GM23338 (cell line): Measurements from ENCODE around the gene COL1A1. TPM values are rescaled to one million over a fixed set of nuclear protein-coding genes. Genes with fewer than 3 reads are reported as not detected.

ENCODE experiments used
- ATAC-seq: fragments of 200-7000 bp; cut with Tn5 transposase; 3 replicates; pipeline ENCODE4 v1.9.1; 2020
- DNase-seq: peaks from one replicate; pipeline ENCODE4 v3.0.0-alpha.2; 2015; ENCODE audit warnings: low spot score
- H2AFZ ChIP-seq: fragments of 200-600 bp; sonication (generic); 2 replicates; pipeline ENCODE4 v1.8.0; 2016; ENCODE audit warnings: antibody characterized with exemption, mild to moderate bottlenecking, moderate library complexity
- H3F3A ChIP-seq: fragments of 200-600 bp; sonication (generic); replicated peaks from 2 replicates; pipeline ENCODE4 v1.8.0; 2017; ENCODE audit warnings: antibody characterized with exemption, mixed run types, low read depth
- H3K27ac ChIP-seq: fragments of 200-600 bp; sonication (generic); 2 replicates; pipeline ENCODE4 v1.6.1; 2016; ENCODE audit warnings: low read depth
- H3K27me3 ChIP-seq: fragments of 200-600 bp; sonication (generic); 2 replicates; pipeline ENCODE4 v1.8.0; 2016; ENCODE audit warnings: mild to moderate bottlenecking, mixed run types, moderate library complexity; ENCODE audit not compliant: insufficient read depth
- H3K36me3 ChIP-seq: fragments of 200-600 bp; sonication (generic); 2 replicates; pipeline ENCODE4 v1.8.0; 2016; ENCODE audit warnings: mild to moderate bottlenecking; ENCODE audit not compliant: insufficient read depth
- H3K4me1 ChIP-seq: fragments of 200-600 bp; sonication (generic); 2 replicates; pipeline ENCODE4 v1.8.0; 2016; ENCODE audit warnings: mild to moderate bottlenecking, moderate library complexity; ENCODE audit not compliant: insufficient read depth
- H3K4me2 ChIP-seq: fragments of 200-600 bp; sonication (generic); 2 replicates; pipeline ENCODE4 v1.7.1; 2017; ENCODE audit warnings: mixed run types
- H3K4me3 ChIP-seq: fragments of 200-600 bp; sonication (generic); 2 replicates; pipeline ENCODE4 v1.6.1; 2016; ENCODE audit warnings: mixed run types
- H3K79me2 ChIP-seq: fragments of 200-600 bp; sonication (generic); replicated peaks from 2 replicates; pipeline ENCODE4 v1.8.0; 2017; ENCODE audit warnings: mild to moderate bottlenecking; ENCODE audit not compliant: insufficient read depth
- H3K9me2 ChIP-seq: fragments of 200-600 bp; sonication (generic); 2 replicates; pipeline ENCODE4 v1.8.0; 2017; ENCODE audit not compliant: insufficient read depth
- H4K20me1 ChIP-seq: fragments of 200-600 bp; sonication (generic); replicated peaks from 2 replicates; pipeline ENCODE4 v1.8.0; 2017; ENCODE audit warnings: mild to moderate bottlenecking; ENCODE audit not compliant: insufficient read depth
- H3K27ac Mint-ChIP-seq: 2 replicates; pipeline ENCODE4 v1.8.0; 2020; ENCODE audit warnings: inconsistent platforms, mild to moderate bottlenecking, moderate library complexity, mixed read lengths
- H3K27me3 Mint-ChIP-seq: 3 replicates; pipeline ENCODE4 v1.8.0; 2022; ENCODE audit warnings: low read depth, mild to moderate bottlenecking, moderate library complexity, mixed read lengths, inconsistent platforms; ENCODE audit not compliant: insufficient read depth, poor library complexity
- H3K36me3 Mint-ChIP-seq: 3 replicates; pipeline ENCODE4 v1.8.0; 2021; ENCODE audit warnings: low read depth, mild to moderate bottlenecking, inconsistent platforms, moderate library complexity, mixed read lengths
- H3K4me1 Mint-ChIP-seq: 3 replicates; pipeline ENCODE4 v1.8.0; 2020; ENCODE audit warnings: mild to moderate bottlenecking, inconsistent platforms, mixed read lengths
- H3K4me3 Mint-ChIP-seq: 3 replicates; pipeline ENCODE4 v1.8.0; 2021; ENCODE audit warnings: moderate library complexity, mild to moderate bottlenecking, inconsistent platforms, mixed read lengths
- H3K9me3 Mint-ChIP-seq: 3 replicates; pipeline ENCODE4 v1.8.0; 2020; ENCODE audit warnings: moderate library complexity, mild to moderate bottlenecking, inconsistent platforms, mixed read lengths
- EZH2 ChIP-seq: fragments of 200-600 bp; sonication (generic); IDR thresholded peaks from one replicate; pipeline ENCODE4 v1.8.0; 2017; ENCODE audit warnings: antibody characterized with exemption, mild to moderate bottlenecking, low read depth; ENCODE audit not compliant: unreplicated experiment
- JUNB ChIP-seq: IDR thresholded peaks from one replicate; pipeline ENCODE4 v1.6.1; 2016; ENCODE audit warnings: antibody characterized with exemption; ENCODE audit not compliant: unreplicated experiment
- POLR2AphosphoS5 ChIP-seq: IDR thresholded peaks from 2 replicates; pipeline ENCODE4 v1.6.1; 2016; ENCODE audit warnings: antibody characterized with exemption, low read depth
- polyA plus RNA-seq: library from polyadenylated mRNA; unstranded; fragments of >200 nt; fragmentation: Nextera tagmentation; extraction: Ambion mirVana; gene quantifications from 2 replicates; pipeline ENCODE4 v1.2.1, GENCODE V29; 2016
- total RNA-seq: library from RNA; depleted of rRNA; stranded (reverse); fragments of >200 nt; shearing (Covaris generic); gene quantifications from 2 replicates; pipeline ENCODE4 v1.2.3, GENCODE V29; 2014
- TF ChIP-seq, protein P1 (sequence below): fragments of 250-450 bp; sonication (Bioruptor Pico); IDR thresholded peaks from 2 replicates; pipeline ENCODE4 v1.5.0; 2020; ENCODE audit warnings: mild to moderate bottlenecking, moderate library complexity
- TF ChIP-seq, protein P2 (sequence below): IDR thresholded peaks from one replicate; pipeline ENCODE4 v1.6.1; 2018; ENCODE audit warnings: antibody characterized with exemption; ENCODE audit not compliant: unreplicated experiment

COL1A1 gene
- total and polyA plus RNA-seq, 2 experiments from 2014 or later, result 21.2 to 34.3 TPM

DNA sequence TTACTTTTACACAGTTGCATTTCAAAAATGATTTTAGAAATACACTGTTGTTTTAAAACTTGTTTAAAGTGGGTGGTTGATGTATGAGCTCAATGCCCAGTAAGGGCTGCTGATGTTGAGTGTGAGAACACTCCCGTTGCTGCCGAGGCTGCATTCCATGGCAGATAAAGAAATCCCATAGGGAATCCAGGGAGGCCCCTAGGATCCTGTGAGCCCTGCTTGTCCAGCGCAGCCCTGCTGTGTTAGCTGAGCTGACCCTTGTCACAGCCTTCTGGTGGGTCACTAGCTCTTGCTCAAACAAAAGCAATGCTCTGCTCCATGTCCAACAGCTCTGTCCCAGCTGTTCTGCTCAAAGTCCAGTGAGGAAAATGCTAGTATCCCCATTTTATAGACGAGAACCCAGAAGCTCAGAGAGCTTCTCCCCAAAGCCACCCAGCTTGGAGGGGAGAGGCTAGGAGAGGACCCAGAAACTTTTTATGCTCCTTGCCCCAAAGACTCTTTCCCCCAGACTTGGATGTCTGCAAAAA, 18.6 kb upstream of the COL1A1 start:
- H3K4me1 ChIP-seq, result no peaks in the 10 kb centered on the region
- peaks cover 5% of the 10 kb centered on the region; the same call in 1 of the 2 replicates for H3K9me2 ChIP-seq
- 0 out of 2 replicates have a peak overlapping the region, but pooled peaks have one; percentile 49 for H2AFZ ChIP-seq
- no peak overlapping the region for H3K27ac Mint-ChIP-seq
- no peak overlapping the region for H3K27ac ChIP-seq
- no peak overlapping the region for H3K4me3 Mint-ChIP-seq
- no peaks in the 10 kb centered on the region for H4K20me1 ChIP-seq
- peak; percentile 76 for ATAC-seq
- TF ChIP-seq, protein P1, sequence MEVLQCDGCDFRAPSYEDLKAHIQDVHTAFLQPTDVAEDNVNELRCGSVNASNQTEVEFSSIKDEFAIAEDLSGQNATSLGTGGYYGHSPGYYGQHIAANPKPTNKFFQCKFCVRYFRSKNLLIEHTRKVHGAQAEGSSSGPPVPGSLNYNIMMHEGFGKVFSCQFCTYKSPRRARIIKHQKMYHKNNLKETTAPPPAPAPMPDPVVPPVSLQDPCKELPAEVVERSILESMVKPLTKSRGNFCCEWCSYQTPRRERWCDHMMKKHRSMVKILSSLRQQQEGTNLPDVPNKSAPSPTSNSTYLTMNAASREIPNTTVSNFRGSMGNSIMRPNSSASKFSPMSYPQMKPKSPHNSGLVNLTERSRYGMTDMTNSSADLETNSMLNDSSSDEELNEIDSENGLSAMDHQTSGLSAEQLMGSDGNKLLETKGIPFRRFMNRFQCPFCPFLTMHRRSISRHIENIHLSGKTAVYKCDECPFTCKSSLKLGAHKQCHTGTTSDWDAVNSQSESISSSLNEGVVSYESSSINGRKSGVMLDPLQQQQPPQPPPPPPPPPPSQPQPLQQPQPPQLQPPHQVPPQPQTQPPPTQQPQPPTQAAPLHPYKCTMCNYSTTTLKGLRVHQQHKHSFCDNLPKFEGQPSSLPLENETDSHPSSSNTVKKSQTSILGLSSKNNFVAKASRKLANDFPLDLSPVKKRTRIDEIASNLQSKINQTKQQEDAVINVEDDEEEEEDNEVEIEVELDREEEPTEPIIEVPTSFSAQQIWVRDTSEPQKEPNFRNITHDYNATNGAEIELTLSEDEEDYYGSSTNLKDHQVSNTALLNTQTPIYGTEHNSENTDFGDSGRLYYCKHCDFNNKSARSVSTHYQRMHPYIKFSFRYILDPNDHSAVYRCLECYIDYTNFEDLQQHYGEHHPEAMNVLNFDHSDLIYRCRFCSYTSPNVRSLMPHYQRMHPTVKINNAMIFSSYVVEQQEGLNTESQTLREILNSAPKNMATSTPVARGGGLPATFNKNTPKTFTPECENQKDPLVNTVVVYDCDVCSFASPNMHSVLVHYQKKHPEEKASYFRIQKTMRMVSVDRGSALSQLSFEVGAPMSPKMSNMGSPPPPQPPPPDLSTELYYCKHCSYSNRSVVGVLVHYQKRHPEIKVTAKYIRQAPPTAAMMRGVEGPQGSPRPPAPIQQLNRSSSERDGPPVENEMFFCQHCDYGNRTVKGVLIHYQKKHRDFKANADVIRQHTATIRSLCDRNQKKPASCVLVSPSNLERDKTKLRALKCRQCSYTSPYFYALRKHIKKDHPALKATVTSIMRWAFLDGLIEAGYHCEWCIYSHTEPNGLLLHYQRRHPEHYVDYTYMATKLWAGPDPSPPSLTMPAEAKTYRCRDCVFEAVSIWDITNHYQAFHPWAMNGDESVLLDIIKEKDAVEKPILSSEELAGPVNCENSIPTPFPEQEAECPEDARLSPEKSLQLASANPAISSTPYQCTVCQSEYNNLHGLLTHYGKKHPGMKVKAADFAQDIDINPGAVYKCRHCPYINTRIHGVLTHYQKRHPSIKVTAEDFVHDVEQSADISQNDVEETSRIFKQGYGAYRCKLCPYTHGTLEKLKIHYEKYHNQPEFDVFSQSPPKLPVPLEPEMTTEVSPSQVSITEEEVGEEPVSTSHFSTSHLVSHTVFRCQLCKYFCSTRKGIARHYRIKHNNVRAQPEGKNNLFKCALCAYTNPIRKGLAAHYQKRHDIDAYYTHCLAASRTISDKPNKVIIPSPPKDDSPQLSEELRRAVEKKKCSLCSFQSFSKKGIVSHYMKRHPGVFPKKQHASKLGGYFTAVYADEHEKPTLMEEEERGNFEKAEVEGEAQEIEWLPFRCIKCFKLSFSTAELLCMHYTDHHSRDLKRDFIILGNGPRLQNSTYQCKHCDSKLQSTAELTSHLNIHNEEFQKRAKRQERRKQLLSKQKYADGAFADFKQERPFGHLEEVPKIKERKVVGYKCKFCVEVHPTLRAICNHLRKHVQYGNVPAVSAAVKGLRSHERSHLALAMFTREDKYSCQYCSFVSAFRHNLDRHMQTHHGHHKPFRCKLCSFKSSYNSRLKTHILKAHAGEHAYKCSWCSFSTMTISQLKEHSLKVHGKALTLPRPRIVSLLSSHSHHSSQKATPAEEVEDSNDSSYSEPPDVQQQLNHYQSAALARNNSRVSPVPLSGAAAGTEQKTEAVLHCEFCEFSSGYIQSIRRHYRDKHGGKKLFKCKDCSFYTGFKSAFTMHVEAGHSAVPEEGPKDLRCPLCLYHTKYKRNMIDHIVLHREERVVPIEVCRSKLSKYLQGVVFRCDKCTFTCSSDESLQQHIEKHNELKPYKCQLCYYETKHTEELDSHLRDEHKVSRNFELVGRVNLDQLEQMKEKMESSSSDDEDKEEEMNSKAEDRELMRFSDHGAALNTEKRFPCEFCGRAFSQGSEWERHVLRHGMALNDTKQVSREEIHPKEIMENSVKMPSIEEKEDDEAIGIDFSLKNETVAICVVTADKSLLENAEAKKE (CRISPR knock-in tag), result no peak
- no peak for TF ChIP-seq EZH2
- TF ChIP-seq, protein P2, sequence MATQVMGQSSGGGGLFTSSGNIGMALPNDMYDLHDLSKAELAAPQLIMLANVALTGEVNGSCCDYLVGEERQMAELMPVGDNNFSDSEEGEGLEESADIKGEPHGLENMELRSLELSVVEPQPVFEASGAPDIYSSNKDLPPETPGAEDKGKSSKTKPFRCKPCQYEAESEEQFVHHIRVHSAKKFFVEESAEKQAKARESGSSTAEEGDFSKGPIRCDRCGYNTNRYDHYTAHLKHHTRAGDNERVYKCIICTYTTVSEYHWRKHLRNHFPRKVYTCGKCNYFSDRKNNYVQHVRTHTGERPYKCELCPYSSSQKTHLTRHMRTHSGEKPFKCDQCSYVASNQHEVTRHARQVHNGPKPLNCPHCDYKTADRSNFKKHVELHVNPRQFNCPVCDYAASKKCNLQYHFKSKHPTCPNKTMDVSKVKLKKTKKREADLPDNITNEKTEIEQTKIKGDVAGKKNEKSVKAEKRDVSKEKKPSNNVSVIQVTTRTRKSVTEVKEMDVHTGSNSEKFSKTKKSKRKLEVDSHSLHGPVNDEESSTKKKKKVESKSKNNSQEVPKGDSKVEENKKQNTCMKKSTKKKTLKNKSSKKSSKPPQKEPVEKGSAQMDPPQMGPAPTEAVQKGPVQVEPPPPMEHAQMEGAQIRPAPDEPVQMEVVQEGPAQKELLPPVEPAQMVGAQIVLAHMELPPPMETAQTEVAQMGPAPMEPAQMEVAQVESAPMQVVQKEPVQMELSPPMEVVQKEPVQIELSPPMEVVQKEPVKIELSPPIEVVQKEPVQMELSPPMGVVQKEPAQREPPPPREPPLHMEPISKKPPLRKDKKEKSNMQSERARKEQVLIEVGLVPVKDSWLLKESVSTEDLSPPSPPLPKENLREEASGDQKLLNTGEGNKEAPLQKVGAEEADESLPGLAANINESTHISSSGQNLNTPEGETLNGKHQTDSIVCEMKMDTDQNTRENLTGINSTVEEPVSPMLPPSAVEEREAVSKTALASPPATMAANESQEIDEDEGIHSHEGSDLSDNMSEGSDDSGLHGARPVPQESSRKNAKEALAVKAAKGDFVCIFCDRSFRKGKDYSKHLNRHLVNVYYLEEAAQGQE, result no peak
- no peak for TF ChIP-seq JUNB
- no peak for TF ChIP-seq POLR2AphosphoS5
- H3K27me3 ChIP-seq, result no peaks in the 10 kb centered on the region
- H3K27me3 Mint-ChIP-seq, result peaks cover 5% of the 10 kb centered on the region
- no peaks in the 10 kb centered on the region for H3K36me3 ChIP-seq
- no peaks in the 10 kb centered on the region for H3F3A ChIP-seq
- H3K4me3 ChIP-seq, result no peak overlapping the region
- no peak overlapping the region for H3K4me2 ChIP-seq
- H3K9me3 Mint-ChIP-seq, result peaks cover 10% of the 10 kb centered on the region
- no peak for DNase-seq
- peaks cover 6% of the 10 kb centered on the region for H3K36me3 Mint-ChIP-seq
- peaks cover 23% of the 10 kb centered on the region for H3K4me1 Mint-ChIP-seq
- H3K79me2 ChIP-seq, result no peaks in the 10 kb centered on the region
